Measurements from ENCODE around the gene ALS2.
A peak's percentile ranks its signal among the peaks of the same experiment; 100 is the strongest.

The ALS2 gene

DNA sequence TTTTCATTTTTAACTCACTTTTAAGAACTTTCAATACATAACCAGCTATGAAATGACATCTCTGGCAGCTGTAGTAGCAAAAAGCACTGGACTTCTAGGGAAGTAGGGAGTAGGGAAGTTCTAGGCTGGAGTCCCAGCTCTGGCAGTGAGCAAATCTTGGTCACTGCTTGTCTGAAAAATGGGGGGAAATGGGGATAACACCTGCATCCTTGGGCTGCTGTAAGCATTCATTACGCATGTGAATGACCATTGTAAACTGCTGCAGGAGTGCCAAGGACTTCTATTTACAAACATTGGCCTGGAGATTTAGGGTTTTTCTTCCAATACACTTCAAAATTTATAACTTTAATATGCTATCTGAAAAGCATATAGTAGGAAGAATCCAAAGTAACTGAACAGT, 81.3 kb downstream of the ALS2 start:
- in situ Hi-C loops (cut with MboI; ENCODE audit: low sequenced_read_pairs, unreplicated experiment), result no loop called here
- no peak for DNase-seq (ENCODE audit: low spot score)
- TF ChIP-seq, protein P1, sequence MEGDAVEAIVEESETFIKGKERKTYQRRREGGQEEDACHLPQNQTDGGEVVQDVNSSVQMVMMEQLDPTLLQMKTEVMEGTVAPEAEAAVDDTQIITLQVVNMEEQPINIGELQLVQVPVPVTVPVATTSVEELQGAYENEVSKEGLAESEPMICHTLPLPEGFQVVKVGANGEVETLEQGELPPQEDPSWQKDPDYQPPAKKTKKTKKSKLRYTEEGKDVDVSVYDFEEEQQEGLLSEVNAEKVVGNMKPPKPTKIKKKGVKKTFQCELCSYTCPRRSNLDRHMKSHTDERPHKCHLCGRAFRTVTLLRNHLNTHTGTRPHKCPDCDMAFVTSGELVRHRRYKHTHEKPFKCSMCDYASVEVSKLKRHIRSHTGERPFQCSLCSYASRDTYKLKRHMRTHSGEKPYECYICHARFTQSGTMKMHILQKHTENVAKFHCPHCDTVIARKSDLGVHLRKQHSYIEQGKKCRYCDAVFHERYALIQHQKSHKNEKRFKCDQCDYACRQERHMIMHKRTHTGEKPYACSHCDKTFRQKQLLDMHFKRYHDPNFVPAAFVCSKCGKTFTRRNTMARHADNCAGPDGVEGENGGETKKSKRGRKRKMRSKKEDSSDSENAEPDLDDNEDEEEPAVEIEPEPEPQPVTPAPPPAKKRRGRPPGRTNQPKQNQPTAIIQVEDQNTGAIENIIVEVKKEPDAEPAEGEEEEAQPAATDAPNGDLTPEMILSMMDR (IDR thresholded peaks at IDR 0.05; ENCODE audit: borderline replicate concordance, control extremely low read depth, extremely low read depth, insufficient read depth, missing control alignments), result no peak

GRCh38 chr2:201698588-201699226, 82.0 kb downstream of the ALS2 start, which contains the start of gene MPP4:
TSS of gene MPP4 (minus strand) at chr2:201698644. CDS start at chr2:201693954, 4,690 bp downstream.
- TF ChIP-seq, protein P1 (IDR thresholded peaks at IDR 0.05; ENCODE audit: borderline replicate concordance, control extremely low read depth, extremely low read depth, insufficient read depth, missing control alignments), result no peak
- in situ Hi-C loops (cut with MboI; ENCODE audit: low sequenced_read_pairs, unreplicated experiment), result no loop called here
- DNase-seq (ENCODE audit: low spot score), result no peak

GRCh38 chr2:201697899-201698298, 82.8 kb downstream of the ALS2 start:
- no peak for DNase-seq (ENCODE audit: low spot score)
- in situ Hi-C loops (cut with MboI; ENCODE audit: low sequenced_read_pairs, unreplicated experiment), result no loop called here
- TF ChIP-seq, protein P1 (IDR thresholded peaks at IDR 0.05; ENCODE audit: borderline replicate concordance, control extremely low read depth, extremely low read depth, insufficient read depth, missing control alignments), result no peak

DNA sequence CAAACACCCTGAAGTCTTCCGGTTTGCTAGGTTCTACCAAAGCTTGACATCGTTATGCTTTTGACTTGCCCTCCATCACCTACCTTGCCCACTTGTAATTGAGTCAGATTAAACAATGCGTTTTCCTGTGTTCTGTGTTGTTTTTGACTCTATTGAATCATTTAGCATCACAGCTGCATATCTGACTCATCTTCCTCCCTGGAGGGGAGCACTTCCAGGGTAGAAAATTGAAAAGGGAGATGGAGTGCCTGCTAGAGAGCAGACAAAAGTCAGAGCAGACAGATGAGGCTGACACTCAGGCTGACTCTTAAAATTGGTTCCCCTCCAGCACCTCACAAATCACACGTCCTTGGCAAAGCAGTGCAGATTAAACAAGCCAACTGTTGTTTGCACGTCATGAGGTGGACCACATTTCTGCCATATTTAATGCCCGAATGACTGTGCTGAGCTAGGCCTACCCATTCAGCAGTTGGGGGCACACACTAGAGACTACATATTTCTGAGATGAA, 84.5 kb downstream of the ALS2 start:
- in situ Hi-C loops (cut with MboI; ENCODE audit: low sequenced_read_pairs, unreplicated experiment), result no loop called here
- no peak for DNase-seq (ENCODE audit: low spot score)
- TF ChIP-seq, protein P1 (IDR thresholded peaks at IDR 0.05; ENCODE audit: borderline replicate concordance, control extremely low read depth, extremely low read depth, insufficient read depth, missing control alignments), result no peak

GRCh38 chr2:201685156-201685555, 95.6 kb downstream of the ALS2 start:
- in situ Hi-C loops (cut with MboI; ENCODE audit: low sequenced_read_pairs, unreplicated experiment), result no loop called here
- TF ChIP-seq, protein P1 (IDR thresholded peaks at IDR 0.05; ENCODE audit: borderline replicate concordance, control extremely low read depth, extremely low read depth, insufficient read depth, missing control alignments), result no peak
- no peak for DNase-seq (ENCODE audit: low spot score)

DNA sequence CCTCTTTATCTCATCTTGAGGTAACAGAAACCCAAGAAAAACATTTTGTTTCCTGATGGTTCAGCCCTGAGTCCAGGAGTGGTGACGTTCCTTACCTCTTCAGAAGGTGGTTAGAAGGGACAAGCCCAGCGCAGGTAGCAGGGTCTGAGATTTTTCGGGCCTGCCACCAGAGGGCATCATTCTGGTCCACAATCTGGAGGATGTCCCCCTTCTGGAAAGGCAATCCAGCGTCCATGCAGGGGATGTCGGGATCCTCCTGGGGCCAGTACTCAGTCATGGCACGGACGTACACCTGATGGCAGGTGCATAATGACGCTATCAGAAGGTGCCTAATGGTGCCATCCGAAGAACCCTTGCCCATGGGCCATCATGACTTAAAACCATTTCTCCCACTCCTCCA, 100.0 kb downstream of the ALS2 start:
- in situ Hi-C loops (cut with MboI; ENCODE audit: low sequenced_read_pairs, unreplicated experiment), result no loop called here
- peak; percentile 42 for DNase-seq (ENCODE audit: low spot score)
- TF ChIP-seq, protein P1 (IDR thresholded peaks at IDR 0.05; ENCODE audit: borderline replicate concordance, control extremely low read depth, extremely low read depth, insufficient read depth, missing control alignments), result peak; percentile 44

Data from GM13976 (cell line).